ENCODE data around the gene SMIM34.
"Not testable (repeated sequence)": the region's sequence is repeated elsewhere in the genome, so short reads cannot be mapped to it uniquely, and the experiment has no call there.

SMIM34 gene

DNA sequence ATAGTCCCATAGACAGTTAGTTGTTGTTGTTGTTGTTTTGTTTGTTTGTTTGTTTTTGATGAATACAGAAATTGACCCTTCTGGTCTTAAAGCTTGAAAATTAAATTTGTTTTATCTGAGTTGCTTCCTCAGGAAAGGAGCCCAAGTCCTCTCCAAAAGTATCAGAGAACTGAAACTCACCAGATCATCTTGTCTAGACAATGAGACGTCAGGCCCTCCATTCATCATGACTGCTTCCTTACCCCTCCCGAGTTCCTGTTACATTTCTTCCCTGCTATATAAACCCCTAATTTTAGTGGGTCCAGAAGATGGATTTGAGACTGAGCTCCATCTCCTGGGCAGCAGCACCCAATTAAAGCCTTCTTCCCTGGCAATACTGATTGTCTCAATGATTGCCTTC, 17.1 kb downstream of the SMIM34 start:
- not testable (repeated sequence) for H3K4me1 ChIP-seq (ENCODE audit: control insufficient read depth, insufficient read depth, low read length); H3K9ac ChIP-seq (ENCODE audit: low read length); H3K9me3 ChIP-seq (ENCODE audit: control insufficient read depth, low read length); H3K4me3 ChIP-seq (ENCODE audit: low read length); H3K36me3 ChIP-seq (ENCODE audit: control insufficient read depth, insufficient read depth, low read length); H3K27me3 ChIP-seq (ENCODE audit: control insufficient read depth, insufficient read depth, low read length)

DNA sequence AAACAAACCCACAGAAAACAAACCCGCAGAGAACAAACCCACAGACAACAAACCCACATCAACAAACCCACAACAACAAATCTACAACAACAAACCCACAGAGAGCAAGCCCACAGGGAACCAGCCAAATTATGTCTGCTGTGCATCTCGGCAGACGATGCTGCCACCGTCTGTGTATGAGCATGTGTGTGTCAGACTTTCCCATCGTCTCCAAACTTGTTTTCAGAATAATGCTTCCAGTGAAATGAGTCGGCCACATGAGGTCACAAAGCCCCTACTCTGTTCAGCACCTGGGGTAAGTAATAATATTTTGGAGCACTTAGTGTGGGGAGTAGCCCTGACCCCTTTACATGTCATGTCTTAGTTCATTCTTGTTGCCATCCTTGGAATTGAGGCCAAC, 17.6 kb downstream of the SMIM34 start:
- not testable (repeated sequence) for H3K36me3 ChIP-seq (ENCODE audit: control insufficient read depth, insufficient read depth, low read length); H3K4me3 ChIP-seq (ENCODE audit: low read length); H3K27me3 ChIP-seq (ENCODE audit: control insufficient read depth, insufficient read depth, low read length); H3K9ac ChIP-seq (ENCODE audit: low read length); H3K9me3 ChIP-seq (ENCODE audit: control insufficient read depth, low read length); H3K4me1 ChIP-seq (ENCODE audit: control insufficient read depth, insufficient read depth, low read length)

DNA sequence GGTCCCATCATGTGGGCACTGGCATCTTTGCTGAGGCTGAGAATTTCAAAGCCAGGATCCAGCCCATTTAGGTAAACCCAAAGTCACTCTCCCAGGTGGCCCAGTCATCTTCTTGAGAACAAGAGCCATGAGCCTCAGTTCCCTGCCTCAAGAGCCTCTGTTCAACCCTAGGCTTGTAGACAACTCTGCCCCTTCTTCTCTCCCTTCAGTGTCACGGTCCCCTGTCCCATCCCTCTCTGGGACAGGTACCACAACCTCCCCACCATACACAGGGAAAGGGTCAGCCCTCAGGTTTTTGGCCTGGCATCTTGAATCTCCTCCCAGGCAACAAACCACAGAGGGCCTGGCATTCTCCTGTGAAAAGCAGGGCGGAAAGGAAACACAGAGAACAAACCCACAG, 18.1 kb downstream of the SMIM34 start:
- not testable (repeated sequence) for H3K4me1 ChIP-seq (ENCODE audit: control insufficient read depth, insufficient read depth, low read length); H3K27me3 ChIP-seq (ENCODE audit: control insufficient read depth, insufficient read depth, low read length); H3K9me3 ChIP-seq (ENCODE audit: control insufficient read depth, low read length); H3K9ac ChIP-seq (ENCODE audit: low read length); H3K36me3 ChIP-seq (ENCODE audit: control insufficient read depth, insufficient read depth, low read length); H3K4me3 ChIP-seq (ENCODE audit: low read length)

DNA sequence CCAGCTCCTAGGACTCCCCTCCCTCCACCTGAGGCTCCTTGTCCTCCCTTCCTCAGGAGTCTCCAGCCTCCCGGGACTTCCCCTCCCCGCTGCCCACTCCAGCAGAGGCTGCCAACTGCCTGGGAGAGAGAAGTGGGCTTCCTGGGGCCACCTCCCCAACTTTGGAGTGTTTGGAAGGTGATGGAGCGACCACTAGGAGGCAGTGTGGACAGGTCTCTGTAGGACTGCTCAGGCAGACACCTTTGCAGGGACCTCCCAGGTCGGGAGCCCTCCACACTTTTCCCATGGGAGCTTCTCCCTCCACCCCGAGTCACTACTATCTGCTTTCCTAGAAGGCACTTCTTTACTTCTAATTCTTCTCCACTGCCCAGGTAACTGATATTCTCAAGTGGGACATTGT, 19.0 kb downstream of the SMIM34 start:
- H3K4me1 ChIP-seq (ENCODE audit: control insufficient read depth, insufficient read depth, low read length); H3K9ac ChIP-seq (ENCODE audit: low read length); H3K4me3 ChIP-seq (ENCODE audit: low read length); H3K36me3 ChIP-seq (ENCODE audit: control insufficient read depth, insufficient read depth, low read length); H3K9me3 ChIP-seq (ENCODE audit: control insufficient read depth, low read length); H3K27me3 ChIP-seq (ENCODE audit: control insufficient read depth, insufficient read depth, low read length): not testable (repeated sequence)

DNA sequence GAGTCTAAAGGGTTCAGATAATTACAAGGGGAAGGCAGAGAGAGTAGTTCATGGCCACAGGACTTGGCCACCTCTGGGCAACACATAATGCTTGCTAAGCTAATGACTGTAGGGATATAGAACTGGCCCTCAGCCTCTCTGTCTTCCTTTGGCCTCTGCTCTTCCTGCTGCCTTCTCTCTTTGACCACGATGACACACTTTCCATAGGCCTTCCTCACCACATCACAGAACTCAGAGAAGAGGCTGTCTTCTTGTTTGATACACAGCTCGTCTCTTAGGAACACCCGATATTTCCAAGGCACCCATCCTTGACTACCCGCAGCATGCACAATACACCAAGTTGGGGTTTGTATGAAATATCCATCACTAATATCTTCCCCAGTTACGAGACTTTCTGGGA, 23.2 kb downstream of the SMIM34 start:
- H3K27me3 ChIP-seq (ENCODE audit: control insufficient read depth, insufficient read depth, low read length); H3K9me3 ChIP-seq (ENCODE audit: control insufficient read depth, low read length); H3K4me1 ChIP-seq (ENCODE audit: control insufficient read depth, insufficient read depth, low read length); H3K36me3 ChIP-seq (ENCODE audit: control insufficient read depth, insufficient read depth, low read length); H3K4me3 ChIP-seq (ENCODE audit: low read length); H3K9ac ChIP-seq (ENCODE audit: low read length): not testable (repeated sequence)

DNA sequence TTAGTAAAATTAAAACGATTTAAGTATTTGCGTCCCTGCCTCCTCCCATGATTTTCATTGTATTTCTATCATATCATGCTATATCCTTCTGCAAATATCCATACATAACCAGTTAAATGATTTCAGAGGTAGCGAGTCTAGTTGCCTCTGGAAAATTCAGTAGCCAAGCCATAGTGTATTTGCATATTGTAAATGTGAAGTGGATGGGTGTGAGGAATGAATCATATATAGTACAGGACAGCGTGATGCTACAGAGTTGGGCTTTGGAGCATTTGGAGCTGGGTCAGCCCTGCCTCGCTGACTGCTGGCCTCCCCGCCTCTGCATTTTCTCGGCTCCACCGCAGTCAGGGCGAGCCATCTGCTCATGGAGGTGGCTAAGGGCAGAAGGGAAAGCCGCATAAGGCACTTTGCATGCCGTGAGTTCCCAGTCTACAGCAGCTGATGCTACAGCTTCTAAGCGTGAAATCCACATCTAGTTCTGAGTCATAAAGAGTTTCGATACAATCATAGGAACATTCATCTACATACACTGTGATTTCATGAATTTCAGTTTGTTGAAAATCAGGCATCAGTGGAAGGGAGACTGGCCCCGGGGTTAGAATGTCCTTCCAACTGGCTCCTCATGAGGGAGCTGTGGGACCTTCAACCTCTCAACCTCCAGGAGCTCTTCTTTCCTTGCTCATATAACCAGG, 39.9 kb downstream of the SMIM34 start:
- not testable (repeated sequence) for H3K9ac ChIP-seq (ENCODE audit: low read length); H3K36me3 ChIP-seq (ENCODE audit: control insufficient read depth, insufficient read depth, low read length); H3K4me1 ChIP-seq (ENCODE audit: control insufficient read depth, insufficient read depth, low read length); H3K4me3 ChIP-seq (ENCODE audit: low read length); H3K27me3 ChIP-seq (ENCODE audit: control insufficient read depth, insufficient read depth, low read length); H3K9me3 ChIP-seq (ENCODE audit: control insufficient read depth, low read length)

DNA sequence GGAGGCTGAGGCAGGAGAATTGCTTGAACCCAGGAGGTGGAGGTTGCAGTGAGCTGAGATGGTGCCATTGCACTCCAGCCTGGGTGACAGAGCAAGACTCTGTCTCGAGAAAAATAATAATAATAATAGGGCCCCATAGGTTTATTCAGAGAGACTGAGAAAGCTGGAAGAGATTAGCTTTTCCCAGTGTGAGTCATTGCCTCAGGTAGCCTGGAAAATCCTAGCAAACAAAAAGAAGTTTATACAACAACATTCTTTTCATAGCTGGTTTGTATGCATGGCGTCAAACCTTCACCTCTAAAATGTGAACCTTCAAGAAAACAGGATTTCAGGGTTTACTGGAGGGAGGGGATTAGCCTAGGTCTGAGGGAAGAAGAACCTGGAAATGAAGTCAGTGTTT, 40.6 kb downstream of the SMIM34 start:
- not testable (repeated sequence) for H3K4me3 ChIP-seq (ENCODE audit: low read length); H3K27me3 ChIP-seq (ENCODE audit: control insufficient read depth, insufficient read depth, low read length); H3K4me1 ChIP-seq (ENCODE audit: control insufficient read depth, insufficient read depth, low read length); H3K9ac ChIP-seq (ENCODE audit: low read length); H3K36me3 ChIP-seq (ENCODE audit: control insufficient read depth, insufficient read depth, low read length); H3K9me3 ChIP-seq (ENCODE audit: control insufficient read depth, low read length)

DNA sequence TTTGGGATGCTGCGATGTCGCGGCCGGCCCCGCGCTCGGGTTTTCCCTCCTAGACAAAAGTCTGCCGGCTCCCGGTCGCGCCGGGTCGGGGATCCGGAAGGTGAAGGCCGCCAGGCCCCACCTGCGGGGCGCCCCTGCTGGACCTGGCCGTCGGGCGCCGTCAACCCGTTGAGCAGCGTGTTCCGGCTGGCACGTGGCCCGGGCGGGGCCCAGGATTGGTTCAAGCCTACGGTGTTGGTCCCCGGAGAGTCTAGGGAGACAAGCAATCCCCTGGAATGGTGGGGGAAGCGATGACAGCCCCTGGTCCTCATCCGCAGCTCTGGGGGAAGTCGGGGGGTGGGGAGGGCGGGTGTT, 48.2 kb downstream of the SMIM34 start:
- not testable (repeated sequence) for H3K4me3 ChIP-seq (ENCODE audit: low read length); H3K9ac ChIP-seq (ENCODE audit: low read length); H3K36me3 ChIP-seq (ENCODE audit: control insufficient read depth, insufficient read depth, low read length); H3K27me3 ChIP-seq (ENCODE audit: control insufficient read depth, insufficient read depth, low read length); H3K9me3 ChIP-seq (ENCODE audit: control insufficient read depth, low read length); H3K4me1 ChIP-seq (ENCODE audit: control insufficient read depth, insufficient read depth, low read length)

DNA sequence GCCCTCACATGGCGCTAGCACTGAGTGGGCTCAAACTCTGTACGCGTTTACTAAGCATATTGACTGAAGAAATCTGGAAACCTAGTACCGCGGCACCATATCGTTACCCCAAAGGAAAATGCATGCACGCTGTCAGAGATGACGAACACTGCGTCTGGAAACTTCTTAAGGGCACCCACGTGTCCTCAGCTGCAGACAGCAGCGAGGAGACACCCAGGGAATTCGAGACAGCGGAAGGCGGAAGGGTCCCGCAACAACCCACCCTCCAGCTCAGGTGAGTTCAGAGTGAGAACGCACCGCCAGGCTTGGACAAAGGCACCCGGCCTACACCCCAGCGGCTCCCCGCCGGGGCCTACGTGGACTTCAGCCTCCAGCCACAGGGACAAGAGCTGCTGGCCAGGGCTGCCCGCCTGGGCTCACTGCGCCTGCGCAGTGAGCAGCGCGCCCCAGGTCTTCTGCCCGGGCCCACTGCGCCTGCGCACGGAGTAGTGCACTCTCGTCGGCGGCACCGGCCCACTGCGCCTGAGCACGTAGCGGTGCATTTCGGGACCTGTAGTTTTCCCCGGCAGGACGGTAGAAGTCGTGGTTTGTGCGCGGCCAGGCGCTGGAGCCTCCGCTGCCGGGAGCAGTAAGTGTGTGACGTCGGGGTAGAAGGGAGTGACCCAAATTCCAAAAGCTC, 48.7 kb downstream of the SMIM34 start, which contains the start of gene SMIM11:
Gene SMIM11, plus strand, starts transcription at position 568 of the 679 bp plus-strand sequence. CDS start 3,998 bp downstream, outside the sequence.
- H3K4me1 ChIP-seq (ENCODE audit: control insufficient read depth, insufficient read depth, low read length), result not testable (repeated sequence)

DNA sequence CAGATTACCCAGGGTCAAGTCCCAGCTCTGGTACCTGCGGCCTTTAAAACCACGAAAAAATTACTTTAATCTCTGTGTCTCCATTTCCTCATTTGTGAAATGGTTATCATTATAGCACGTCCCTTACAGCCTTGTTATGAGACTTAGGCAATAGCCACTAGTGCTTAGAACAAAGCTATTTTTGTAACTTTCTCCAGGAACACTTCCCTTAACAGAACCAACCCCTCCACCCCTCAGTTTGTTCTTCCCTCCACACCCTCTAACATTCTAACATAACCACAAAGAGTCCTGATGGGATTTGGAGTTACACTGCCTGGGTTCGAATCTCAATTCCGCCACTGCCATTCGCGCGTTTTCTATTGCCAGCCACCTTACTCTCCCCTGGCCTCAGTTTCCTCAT, 49.3 kb downstream of the SMIM34 start:
- not testable (repeated sequence) for H3K9me3 ChIP-seq (ENCODE audit: control insufficient read depth, low read length); H3K27me3 ChIP-seq (ENCODE audit: control insufficient read depth, insufficient read depth, low read length); H3K9ac ChIP-seq (ENCODE audit: low read length); H3K4me1 ChIP-seq (ENCODE audit: control insufficient read depth, insufficient read depth, low read length); H3K36me3 ChIP-seq (ENCODE audit: control insufficient read depth, insufficient read depth, low read length); H3K4me3 ChIP-seq (ENCODE audit: low read length)

More for the DNA sequence above, 48.7 kb downstream of the SMIM34 start, which contains the start of gene SMIM11:
- H3K36me3 ChIP-seq (ENCODE audit: control insufficient read depth, insufficient read depth, low read length); H3K4me3 ChIP-seq (ENCODE audit: low read length); H3K27me3 ChIP-seq (ENCODE audit: control insufficient read depth, insufficient read depth, low read length); H3K9ac ChIP-seq (ENCODE audit: low read length); H3K9me3 ChIP-seq (ENCODE audit: control insufficient read depth, low read length): not testable (repeated sequence)

DNA sequence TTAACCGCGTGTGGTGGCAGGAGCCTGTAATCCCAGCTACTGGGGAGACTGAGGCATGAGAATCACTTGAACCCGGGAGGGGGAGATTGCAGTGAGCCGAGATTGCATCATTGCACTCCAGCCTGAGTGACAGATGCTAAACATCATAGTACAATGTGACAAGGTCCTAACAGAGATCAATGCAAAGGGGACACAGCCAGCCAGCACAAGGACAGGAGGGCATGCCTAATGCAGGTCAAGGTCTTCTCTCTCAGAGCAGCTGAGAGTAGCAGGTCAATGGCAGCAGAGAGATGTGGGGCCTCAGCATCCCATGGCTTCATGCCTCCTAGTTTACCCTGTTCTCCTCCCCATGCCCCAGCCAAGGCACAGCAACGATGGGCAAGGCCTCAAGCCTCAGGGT, 51.4 kb downstream of the SMIM34 start:
- no peaks in the 10 kb centered on the region for H3K4me1 ChIP-seq (ENCODE audit: control insufficient read depth, insufficient read depth, low read length)
- no peak overlapping the region for H3K4me3 ChIP-seq (ENCODE audit: low read length)
- H3K9ac ChIP-seq (ENCODE audit: low read length), result no peak overlapping the region
- no peaks in the 10 kb centered on the region for H3K27me3 ChIP-seq (ENCODE audit: control insufficient read depth, insufficient read depth, low read length)
- H3K36me3 ChIP-seq (ENCODE audit: control insufficient read depth, insufficient read depth, low read length), result no peaks in the 10 kb centered on the region
- H3K9me3 ChIP-seq (ENCODE audit: control insufficient read depth, low read length), result no peaks in the 10 kb centered on the region

DNA sequence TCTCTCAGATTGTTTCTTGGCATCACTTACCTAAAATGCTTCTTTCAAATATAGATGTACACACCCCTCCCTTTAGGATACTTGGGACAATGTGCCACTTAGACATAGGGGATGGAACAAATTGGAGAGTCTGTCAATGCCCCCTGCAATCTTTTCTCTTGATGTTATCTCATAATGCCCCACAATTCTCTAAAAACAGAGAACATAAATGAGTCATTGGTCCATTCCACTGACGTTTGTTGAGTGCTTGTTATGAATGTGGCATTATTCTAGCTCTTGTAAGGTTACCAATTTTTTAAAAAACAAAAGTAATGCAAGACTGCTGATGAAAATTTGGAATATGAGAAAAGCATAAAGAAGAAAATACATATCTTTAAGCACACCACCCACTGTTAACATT, 54.0 kb downstream of the SMIM34 start:
- Histone ChIP-seq H3K9me3 (ENCODE audit: control insufficient read depth, low read length) (no peaks in the 10 kb centered on the region), H3K9ac (ENCODE audit: low read length) (no peak overlapping the region), H3K36me3 (ENCODE audit: control insufficient read depth, insufficient read depth, low read length) (no peaks in the 10 kb centered on the region), H3K4me3 (ENCODE audit: low read length) (no peak overlapping the region), H3K27me3 (ENCODE audit: control insufficient read depth, insufficient read depth, low read length) (no peaks in the 10 kb centered on the region), H3K4me1 (ENCODE audit: control insufficient read depth, insufficient read depth, low read length) (peaks cover 7% of the 10 kb centered on the region)

Measured in mucosa of stomach (tissue), 1 donor.